GM12878 (cell line): ENCODE results near the gene PTPN21. TPM values are rescaled to one million over a fixed set of nuclear protein-coding genes. Genes with fewer than 3 reads are reported as not detected.

ENCODE experiments used
- BACH1 ChIP-seq: fragments of 450-650 bp; IDR thresholded peaks from 2 replicates; pipeline ENCODE4 v1.6.1; 2017; ENCODE audit warnings: mild to moderate bottlenecking, borderline replicate concordance
- E2F4 ChIP-seq: IDR thresholded peaks from 2 replicates; pipeline ENCODE4 v1.6.1; 2012; ENCODE audit warnings: low read depth, low read length, improper control_type of control experiment
- EED ChIP-seq: sonication (generic); IDR thresholded peaks from 2 replicates; pipeline ENCODE4 v1.6.1; 2016; ENCODE audit warnings: antibody characterized with exemption, low read depth
- EP300 ChIP-seq, 2 experiments: fragments of 150-350 bp in 1 of 2; IDR thresholded peaks; 2 replicates each; pipeline ENCODE4 v1.6.1; 2011 to 2012; ENCODE audit warnings: low read depth in 2 of 2, low read length in 2 of 2, borderline replicate concordance in 1 of 2, improper control_type of control experiment in 1 of 2, inconsistent platforms in 1 of 2; ENCODE audit not compliant: control insufficient read depth in 1 of 2
- GABPA ChIP-seq: IDR thresholded peaks from 2 replicates; pipeline ENCODE4 v1.6.1; 2014; ENCODE audit warnings: antibody characterized with exemption, low read depth, mild to moderate bottlenecking, inconsistent platforms
- IRF5 ChIP-seq: fragments of 450-650 bp; IDR thresholded peaks from 2 replicates; pipeline ENCODE4 v1.6.1; 2017; ENCODE audit warnings: borderline replicate concordance
- KAT2A ChIP-seq: conservative IDR thresholded peaks from 2 replicates; pipeline ENCODE4 v1.6.1; 2011; ENCODE audit warnings: low read depth, low read length; ENCODE audit not compliant: control insufficient read depth
- MLLT1 ChIP-seq: fragments of 450-650 bp; IDR thresholded peaks from 2 replicates; pipeline ENCODE4 v1.6.1; 2016; ENCODE audit warnings: mild to moderate bottlenecking
- MXI1 ChIP-seq: fragments of 150-350 bp; IDR thresholded peaks from 2 replicates; pipeline ENCODE4 v1.6.1; 2011; ENCODE audit warnings: low read depth, mild to moderate bottlenecking, inconsistent platforms, low read length, improper control_type of control experiment
- NKRF ChIP-seq: fragments of 450-650 bp; conservative IDR thresholded peaks from 2 replicates; pipeline ENCODE4 v1.6.1; 2017; ENCODE audit warnings: mild to moderate bottlenecking, moderate library complexity
- PML ChIP-seq: IDR thresholded peaks from 2 replicates; pipeline ENCODE4 v1.6.1; 2012; ENCODE audit warnings: low read length, inconsistent platforms
- PRDM15 ChIP-seq: fragments of 450-650 bp; formaldehyde crosslinking; IDR thresholded peaks from 2 replicates; pipeline ENCODE4 v1.4.0; 2020; ENCODE audit warnings: mild to moderate bottlenecking, moderate library complexity
- SKIL ChIP-seq: fragments of 450-650 bp; IDR thresholded peaks from 2 replicates; pipeline ENCODE4 v1.6.1; 2017; ENCODE audit warnings: mild to moderate bottlenecking, low read depth, inconsistent platforms; ENCODE audit not compliant: poor library complexity, severe bottlenecking
- SMAD1 ChIP-seq: fragments of 450-650 bp; IDR thresholded peaks from 2 replicates; pipeline ENCODE4 v1.6.1; 2018; ENCODE audit warnings: mild to moderate bottlenecking, low read depth; ENCODE audit not compliant: partially characterized antibody
- SMC3 ChIP-seq: IDR thresholded peaks from 2 replicates; pipeline ENCODE4 v1.6.1; 2011; ENCODE audit warnings: low read length, improper control_type of control experiment, borderline replicate concordance
- SUZ12 ChIP-seq: fragments of 200-600 bp; sonication (generic); IDR thresholded peaks from one replicate; pipeline ENCODE4 v1.6.1; 2018; ENCODE audit warnings: antibody characterized with exemption, mild to moderate bottlenecking; ENCODE audit not compliant: unreplicated experiment
- polyA plus RNA-seq, 11 experiments: library from polyadenylated mRNA; depleted of rRNA in 4 of 11; unstranded in 6 of 11; stranded (reverse) in 5 of 11; fragments of >200 nt; fragmentation: Nextera tagmentation in 4 of 11; fragmentation: Illumina TruSeq in 1 of 11; extraction: Ambion mirVana in 4 of 11; extraction: Trizol in 1 of 11; gene quantifications; 1 replicate in 1 of 11; 2 replicates in 10 of 11; pipeline versions ENCODE4 v1.2.1 to v1.2.3, GENCODE V29; 2011 to 2016; ENCODE audit warnings: inconsistent platforms in 2 of 11, missing spikeins in 2 of 11, low read depth in 1 of 11
- total RNA-seq, 4 experiments: library from RNA; depleted of rRNA in 3 of 4; stranded (reverse); fragments of >200 nt in 3 of 4; fragmentation: Illumina TruSeq in 1 of 4; extraction: Trizol in 1 of 4; gene quantifications; 2 replicates each; pipeline versions ENCODE4 v1.2.1 to v1.2.3, GENCODE V29; 2013 to 2021

The PTPN21 gene
- total and polyA plus RNA-seq, 10 of the 15 experiments (the other 5 are each of a cell fraction or from before 2014, with no cell fraction given) = 0.01 to 0.23 (median 0.04) TPM; not detected in 3

GRCh38 chr14:88599761-88600439, 45.1 kb upstream of the PTPN21 start (continued):
- TF ChIP-seq PRDM15 (no peak), IRF5 (no peak), SMC3 (no peak), KAT2A (no peak), MLLT1 (peak; percentile 49; the same call in 1 of the 2 replicates), EED (peak; percentile 92), PML (peak; percentile 66), EP300 (IDR thresholded peaks at IDR 0.05; ENCODE audit: borderline replicate concordance in 1 of 2, control insufficient read depth in 1 of 2, low read depth in 2 of 2, low read length in 2 of 2) (peak; percentile 30 to 89; a peak in 3 of 4 replicates), GABPA (peak; percentile 45; the same call in 1 of the 2 replicates), MXI1 (no peak), E2F4 (no peak), BACH1 (peak; percentile 74; the same call in 1 of the 2 replicates), NKRF (no peak), SMAD1 (peak; percentile 18), SKIL (peak; percentile 97), SUZ12 (no peak)
